Neural crest cell (in vitro differentiated cells): ENCODE results near the gene KCNMB2. TPM values are rescaled to one million over a fixed set of nuclear protein-coding genes. Genes with fewer than 3 reads are reported as not detected.

Experiments
- DNase-seq: peaks from one replicate; pipeline ENCODE4 v3.0.0; 2021; ENCODE audit warnings: low read depth, mixed read lengths, low spot score
- H3K27ac Mint-ChIP-seq: one replicate; pipeline ENCODE4 v1.8.0; 2021; ENCODE audit warnings: mild to moderate bottlenecking, mixed read lengths; ENCODE audit not compliant: unreplicated experiment
- H3K27me3 Mint-ChIP-seq: 2 replicates; pipeline ENCODE4 v1.8.0; 2021; ENCODE audit warnings: low read depth, mild to moderate bottlenecking, mixed read lengths
- H3K36me3 Mint-ChIP-seq: 2 replicates; pipeline ENCODE4 v1.8.0; 2021; ENCODE audit warnings: low read depth, mild to moderate bottlenecking, mixed read lengths
- H3K4me1 Mint-ChIP-seq: 2 replicates; pipeline ENCODE4 v1.8.0; 2021; ENCODE audit warnings: mixed read lengths
- H3K4me3 Mint-ChIP-seq: one replicate; pipeline ENCODE4 v1.8.0; 2021; ENCODE audit warnings: mild to moderate bottlenecking, mixed read lengths
- H3K9me3 Mint-ChIP-seq: 2 replicates; pipeline ENCODE4 v1.8.0; 2021; ENCODE audit warnings: mixed read lengths
- long read RNA-seq: library from polyadenylated mRNA; unstranded; transcript quantifications from one replicate; pipeline ENCODE4 v2.0.0, GENCODE V29; 2020
- total RNA-seq: library from RNA; stranded (reverse); gene quantifications from 2 replicates; pipeline ENCODE4 v1.2.1, GENCODE V29; 2021
- TF ChIP-seq, protein P1 (sequence below): fragments of 200-600 bp; sonication (generic); conservative IDR thresholded peaks from 2 replicates; pipeline ENCODE4 v1.5.0; 2021; ENCODE audit warnings: antibody characterized with exemption, mild to moderate bottlenecking

KCNMB2 gene
- total RNA-seq = 0.32 and 0.84 TPM in 2 replicates
- long read RNA-seq = 0 reads

DNA sequence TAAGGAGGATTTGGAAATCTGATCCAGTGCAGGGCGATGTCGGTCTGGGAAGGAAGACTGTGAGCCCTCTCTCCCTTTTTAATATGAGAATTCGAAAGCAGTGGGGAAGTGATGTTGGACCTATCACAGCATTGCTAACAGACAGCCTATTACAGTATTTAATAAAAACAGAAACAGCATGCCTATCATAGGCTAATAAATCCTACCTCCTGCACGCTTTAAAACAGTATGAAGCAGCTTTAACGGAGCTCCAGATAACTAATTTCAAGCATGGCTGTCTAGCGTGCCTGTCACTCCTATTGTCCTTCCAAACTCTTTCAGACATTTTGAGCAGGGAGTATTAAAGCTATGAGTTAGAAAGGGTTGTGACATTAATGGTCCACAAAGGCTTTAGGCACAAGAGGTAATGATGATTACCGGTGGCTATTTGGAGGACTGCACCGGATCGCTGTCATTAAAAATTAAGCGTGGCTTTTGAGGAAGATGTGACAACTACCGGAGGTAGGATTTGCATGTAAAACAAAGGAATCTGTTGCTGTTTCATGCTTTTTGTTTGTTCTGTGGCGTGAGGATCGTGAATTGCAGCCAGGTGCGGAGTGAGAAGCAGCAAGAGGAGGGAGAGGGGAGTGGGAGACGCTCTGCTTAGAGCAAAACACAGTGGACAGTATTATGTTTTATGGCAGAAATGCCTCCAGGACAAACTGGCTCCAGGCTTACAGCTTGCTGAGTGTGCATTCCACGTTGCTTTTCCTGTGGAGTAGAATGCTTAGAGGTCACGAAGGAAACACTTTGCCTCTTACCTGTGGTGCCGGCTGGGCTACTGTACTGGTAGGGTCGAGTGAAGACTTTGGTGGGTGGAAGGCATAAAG, at the start of gene KCNMB2:
Gene KCNMB2 (plus strand): TSS at position 226 of the 869 bp plus-strand sequence.
- Mint-ChIP-seq H3K4me1 (peaks cover 36% of the 10 kb centered on the region), H3K9me3 (peaks cover 1% of the 10 kb centered on the region), H3K4me3 (peak within 1 kb of the TSS; percentile 83), H3K36me3 (peaks cover 2% of the 10 kb centered on the region), H3K27me3 (peaks cover 12% of the 10 kb centered on the region), H3K27ac (peak within 1 kb of the TSS; percentile 63)
- TF ChIP-seq, protein P1, sequence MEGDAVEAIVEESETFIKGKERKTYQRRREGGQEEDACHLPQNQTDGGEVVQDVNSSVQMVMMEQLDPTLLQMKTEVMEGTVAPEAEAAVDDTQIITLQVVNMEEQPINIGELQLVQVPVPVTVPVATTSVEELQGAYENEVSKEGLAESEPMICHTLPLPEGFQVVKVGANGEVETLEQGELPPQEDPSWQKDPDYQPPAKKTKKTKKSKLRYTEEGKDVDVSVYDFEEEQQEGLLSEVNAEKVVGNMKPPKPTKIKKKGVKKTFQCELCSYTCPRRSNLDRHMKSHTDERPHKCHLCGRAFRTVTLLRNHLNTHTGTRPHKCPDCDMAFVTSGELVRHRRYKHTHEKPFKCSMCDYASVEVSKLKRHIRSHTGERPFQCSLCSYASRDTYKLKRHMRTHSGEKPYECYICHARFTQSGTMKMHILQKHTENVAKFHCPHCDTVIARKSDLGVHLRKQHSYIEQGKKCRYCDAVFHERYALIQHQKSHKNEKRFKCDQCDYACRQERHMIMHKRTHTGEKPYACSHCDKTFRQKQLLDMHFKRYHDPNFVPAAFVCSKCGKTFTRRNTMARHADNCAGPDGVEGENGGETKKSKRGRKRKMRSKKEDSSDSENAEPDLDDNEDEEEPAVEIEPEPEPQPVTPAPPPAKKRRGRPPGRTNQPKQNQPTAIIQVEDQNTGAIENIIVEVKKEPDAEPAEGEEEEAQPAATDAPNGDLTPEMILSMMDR = no peak
- no peak for DNase-seq

DNA sequence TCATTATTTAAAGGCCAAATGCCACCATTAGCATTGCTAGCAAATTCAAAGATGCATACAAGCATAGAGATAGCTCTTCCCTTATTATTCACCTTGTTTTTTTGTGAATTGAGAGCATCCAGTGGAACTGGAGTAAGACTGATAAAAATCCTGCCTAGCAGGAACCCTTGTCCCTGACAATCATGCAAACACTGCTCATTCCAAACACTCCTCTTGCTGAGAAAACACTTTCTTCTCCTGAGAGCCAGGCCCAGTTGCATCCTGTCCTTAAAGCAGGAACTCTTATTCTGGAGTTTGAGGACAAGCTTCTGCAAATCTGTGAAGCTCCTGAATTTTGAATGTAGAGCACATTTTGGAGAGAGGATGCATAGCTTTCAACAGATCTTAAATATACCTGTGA, 49.3 kb upstream of the KCNMB2 start:
- Mint-ChIP-seq H3K4me1 (no peaks in the 10 kb centered on the region), H3K9me3 (peaks cover 2% of the 10 kb centered on the region), H3K27ac (peak overlapping the region; percentile 23), H3K4me3 (no peak overlapping the region), H3K36me3 (no peaks in the 10 kb centered on the region), H3K27me3 (peaks cover 3% of the 10 kb centered on the region)
- no peak for DNase-seq
- TF ChIP-seq, protein P1 = no peak

DNA sequence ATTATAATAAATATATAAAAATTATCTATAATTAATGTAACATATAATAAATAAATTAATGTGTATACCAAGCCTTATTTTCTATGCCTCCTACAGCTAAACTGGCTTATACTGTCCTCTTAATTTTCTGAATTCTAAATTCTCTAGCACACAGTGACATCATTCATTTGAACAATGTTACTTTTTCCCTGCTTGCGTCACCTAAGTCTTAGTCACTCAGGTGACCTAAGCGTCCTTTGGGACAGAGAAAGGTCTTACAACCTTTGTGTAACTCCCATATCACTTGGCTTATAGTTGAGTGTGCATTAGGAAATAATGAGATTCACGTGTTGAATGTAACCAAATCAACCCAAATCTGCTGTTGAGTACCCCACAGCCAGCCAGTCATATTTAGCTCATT, 48.5 kb upstream of the KCNMB2 start:
- TF ChIP-seq, protein P1 = no peak
- H3K4me1 Mint-ChIP-seq = no peaks in the 10 kb centered on the region
- no peaks in the 10 kb centered on the region for H3K36me3 Mint-ChIP-seq
- H3K4me3 Mint-ChIP-seq = no peak overlapping the region
- H3K27me3 Mint-ChIP-seq = peaks cover 3% of the 10 kb centered on the region
- H3K27ac Mint-ChIP-seq = no peak overlapping the region
- peaks cover 2% of the 10 kb centered on the region for H3K9me3 Mint-ChIP-seq
- DNase-seq = no peak

DNA sequence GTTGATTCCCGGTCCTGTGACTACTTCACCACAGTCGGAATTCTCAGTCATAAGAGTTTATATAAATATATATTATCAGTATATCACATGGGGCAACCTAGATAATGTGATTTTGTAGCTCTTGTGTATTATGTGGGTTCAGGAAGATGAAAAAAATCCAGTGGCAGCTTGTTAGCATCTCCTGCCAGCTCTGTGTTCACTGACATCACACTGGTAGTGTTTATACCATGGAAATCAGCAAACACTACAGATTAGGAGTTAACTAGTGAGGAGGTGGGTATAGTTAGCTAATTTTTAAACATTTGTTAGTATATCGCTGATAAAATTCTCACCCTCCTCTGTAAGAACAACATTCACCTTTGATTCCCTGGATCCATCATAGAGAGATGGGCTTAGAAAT, 44.5 kb upstream of the KCNMB2 start:
- Mint-ChIP-seq H3K4me3 (no peak overlapping the region), H3K36me3 (no peaks in the 10 kb centered on the region), H3K27me3 (peaks cover 3% of the 10 kb centered on the region), H3K9me3 (peaks cover 10% of the 10 kb centered on the region), H3K27ac (no peak overlapping the region), H3K4me1 (no peaks in the 10 kb centered on the region)
- no peak for DNase-seq
- TF ChIP-seq, protein P1 = no peak

DNA sequence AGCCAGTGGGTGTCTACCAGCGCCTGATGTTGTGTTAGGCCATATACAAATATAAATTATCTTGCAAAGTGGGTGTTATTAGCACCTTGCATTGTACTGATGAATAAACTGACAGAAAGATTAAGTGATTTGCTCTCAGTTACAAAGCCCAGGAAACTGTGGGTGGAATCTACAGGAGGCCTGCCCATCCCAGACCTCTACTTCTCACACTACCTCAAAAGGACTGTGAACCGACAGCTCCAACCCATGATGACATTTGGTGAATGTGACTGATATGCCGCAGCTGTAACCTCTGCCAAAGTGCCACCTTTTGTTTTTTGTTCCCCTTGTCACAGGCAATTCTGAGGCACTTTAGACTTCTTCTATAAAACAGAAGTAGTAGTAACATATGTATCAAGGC, 43.7 kb upstream of the KCNMB2 start:
- H3K9me3 Mint-ChIP-seq = peaks cover 11% of the 10 kb centered on the region
- H3K4me3 Mint-ChIP-seq = no peak overlapping the region
- no peaks in the 10 kb centered on the region for H3K36me3 Mint-ChIP-seq
- H3K4me1 Mint-ChIP-seq = no peaks in the 10 kb centered on the region
- no peak overlapping the region for H3K27ac Mint-ChIP-seq
- TF ChIP-seq, protein P1 = no peak
- peaks cover 3% of the 10 kb centered on the region for H3K27me3 Mint-ChIP-seq
- DNase-seq = no peak
